GM21528 (cell line): ENCODE measurements around the gene CFAP107.
"Not testable (repeated sequence)": the region's sequence is repeated elsewhere in the genome, so short reads cannot be mapped to it uniquely, and the experiment has no call there.

Experiments used
- ATAC-seq: cut with Tn5 transposase; IDR thresholded peaks from one replicate; pipeline ENCODE4 v1.9.1; 2021; ENCODE audit warnings: mild to moderate bottlenecking, moderate library complexity; ENCODE audit not compliant: unreplicated experiment, low FRiP score

Gene CFAP107

GRCh38 chr1:12745992-12746323 is at the start of gene CFAP107:
TSS of gene CFAP107 (plus strand) at chr1:12746200. CDS start at chr1:12746431, 231 bp downstream.
- no peak for ATAC-seq

- ATAC-seq: no peak
Observed at GRCh38 chr1:12696658-12697057, 49.3 kb upstream of the CFAP107 start.

- ATAC-seq: no peak
Observed at GRCh38 chr1:12697397-12697796, 48.6 kb upstream of the CFAP107 start.

GRCh38 chr1:12703821-12704451 is 42.1 kb upstream of the CFAP107 start:
- ATAC-seq: no peak

GRCh38 chr1:12706061-12706460 is 39.9 kb upstream of the CFAP107 start:
- no peak for ATAC-seq

- ATAC-seq: no peak
Observed at GRCh38 chr1:12708396-12709090, 37.5 kb upstream of the CFAP107 start.

- ATAC-seq: no peak
Observed at GRCh38 chr1:12709091-12709491, 36.9 kb upstream of the CFAP107 start.

GRCh38 chr1:12709696-12710095 is 36.3 kb upstream of the CFAP107 start:
- no peak for ATAC-seq

GRCh38 chr1:12711536-12711935 is 34.5 kb upstream of the CFAP107 start:
- no peak for ATAC-seq

- ATAC-seq: no peak
Observed at GRCh38 chr1:12712076-12712475, 33.9 kb upstream of the CFAP107 start.

- ATAC-seq: no peak
Observed at GRCh38 chr1:12712929-12713328, 33.1 kb upstream of the CFAP107 start.

- not testable (repeated sequence) for ATAC-seq
Observed at GRCh38 chr1:12713651-12714050, 32.3 kb upstream of the CFAP107 start.

GRCh38 chr1:12714710-12715475 is 31.1 kb upstream of the CFAP107 start:
- ATAC-seq: no peak

- ATAC-seq: no peak
Observed at GRCh38 chr1:12715896-12716437, 30.0 kb upstream of the CFAP107 start, which contains the start of gene AADACL3. TSS of gene AADACL3 (plus strand) at chr1:12716110. CDS start at chr1:12716177, 67 bp downstream.

GRCh38 chr1:12717301-12717838 is 28.6 kb upstream of the CFAP107 start:
- no peak for ATAC-seq

- ATAC-seq: no peak
Observed at GRCh38 chr1:12722626-12723025, 23.4 kb upstream of the CFAP107 start.

- no peak for ATAC-seq
Observed at GRCh38 chr1:12728391-12728790, 17.6 kb upstream of the CFAP107 start.

GRCh38 chr1:12730156-12730555 is 15.8 kb upstream of the CFAP107 start:
- ATAC-seq: no peak

GRCh38 chr1:12731084-12731483 is 14.9 kb upstream of the CFAP107 start:
- ATAC-seq: not testable (repeated sequence)

GRCh38 chr1:12734651-12735050 is 11.3 kb upstream of the CFAP107 start:
- no peak for ATAC-seq

GRCh38 chr1:12738934-12739333 is 7.1 kb upstream of the CFAP107 start:
- no peak for ATAC-seq
